ENCODE measurements around the gene CSMD2.

Gene CSMD2

DNA sequence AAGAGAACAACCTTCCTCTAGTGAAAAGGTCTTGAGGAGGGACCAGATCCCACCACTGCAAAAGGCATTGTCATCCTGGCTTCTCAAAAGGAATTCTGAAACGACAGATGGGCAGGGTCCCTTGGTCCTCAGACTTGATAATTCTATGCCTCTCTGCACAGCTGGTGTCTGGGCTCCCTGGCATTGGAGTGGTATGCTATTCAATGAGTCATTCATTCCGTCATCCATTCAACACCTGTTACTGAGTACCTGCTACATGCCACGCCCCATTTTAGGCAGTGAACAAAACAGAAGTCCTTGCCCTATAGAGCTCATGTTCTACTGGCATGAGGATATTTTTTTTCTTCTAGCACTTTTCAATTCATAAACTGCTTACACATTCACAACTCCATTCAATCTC, 347.0 kb downstream of the CSMD2 start:
- no peak overlapping the region for H3K4me2 ChIP-seq (ENCODE audit: low read depth, low read length, poor library complexity, severe bottlenecking)

GRCh38 chr1:33815061-33815460, 350.0 kb downstream of the CSMD2 start:
- Histone ChIP-seq H3K4me2 (ENCODE audit: low read depth, low read length, poor library complexity, severe bottlenecking) (no peak overlapping the region), H4K20me1 (ENCODE audit: low read depth, low read length) (no peaks in the 10 kb centered on the region), H3K36me3 (ENCODE audit: low read length) (no peaks in the 10 kb centered on the region), H3K9me3 (ENCODE audit: insufficient read depth, low read length) (no peaks in the 10 kb centered on the region), H3K4me3 (ENCODE audit: insufficient read depth, low read length, poor library complexity, severe bottlenecking) (no peak overlapping the region), H3K27me3 (ENCODE audit: low read length) (no peaks in the 10 kb centered on the region), H2AFZ (ENCODE audit: low read depth, low read length, severe bottlenecking) (no peak overlapping the region), H3K79me2 (ENCODE audit: insufficient read depth, low read length) (no peaks in the 10 kb centered on the region), H3K9ac (ENCODE audit: low read length) (no peak overlapping the region), H3K27ac (ENCODE audit: low read depth, low read length) (no peak overlapping the region), H3F3A (ENCODE audit: insufficient read depth) (no peaks in the 10 kb centered on the region), H3K9me2 (replicated peaks; ENCODE audit: insufficient read depth, low read length) (no peaks in the 10 kb centered on the region)
- TF ChIP-seq EZH2phosphoT487 (conservative IDR thresholded peaks at IDR 0.05; ENCODE audit: low read length), result no peak
- no peak for TF ChIP-seq CTCF (IDR thresholded peaks at IDR 0.05; ENCODE audit: insufficient read depth, low read length, poor library complexity, severe bottlenecking)

More for the DNA sequence above, 347.0 kb downstream of the CSMD2 start:
- no peaks in the 10 kb centered on the region for H4K20me1 ChIP-seq (ENCODE audit: low read depth, low read length)
- no peaks in the 10 kb centered on the region for H3K79me2 ChIP-seq (ENCODE audit: insufficient read depth, low read length)
- H3K9me3 ChIP-seq (ENCODE audit: insufficient read depth, low read length), result no peaks in the 10 kb centered on the region
- TF ChIP-seq EZH2phosphoT487 (conservative IDR thresholded peaks at IDR 0.05; ENCODE audit: low read length) (no peak), CTCF (IDR thresholded peaks at IDR 0.05; ENCODE audit: insufficient read depth, low read length, poor library complexity, severe bottlenecking) (no peak)
- H3K27me3 ChIP-seq (ENCODE audit: low read length), result no peaks in the 10 kb centered on the region
- H3K4me3 ChIP-seq (ENCODE audit: insufficient read depth, low read length, poor library complexity, severe bottlenecking), result no peak overlapping the region
- no peak overlapping the region for H2AFZ ChIP-seq (ENCODE audit: low read depth, low read length, severe bottlenecking)
- no peak overlapping the region for H3K9ac ChIP-seq (ENCODE audit: low read length)
- no peaks in the 10 kb centered on the region for H3K9me2 ChIP-seq (replicated peaks; ENCODE audit: insufficient read depth, low read length)
- H3K27ac ChIP-seq (ENCODE audit: low read depth, low read length), result no peak overlapping the region
- no peaks in the 10 kb centered on the region for H3F3A ChIP-seq (ENCODE audit: insufficient read depth)
- no peaks in the 10 kb centered on the region for H3K36me3 ChIP-seq (ENCODE audit: low read length)

- no peak overlapping the region for H3K4me2 ChIP-seq (ENCODE audit: low read depth, low read length, poor library complexity, severe bottlenecking)
- H3K27me3 ChIP-seq (ENCODE audit: low read length), result no peaks in the 10 kb centered on the region
- no peak overlapping the region for H2AFZ ChIP-seq (ENCODE audit: low read depth, low read length, severe bottlenecking)
- H3F3A ChIP-seq (ENCODE audit: insufficient read depth), result no peaks in the 10 kb centered on the region
- H4K20me1 ChIP-seq (ENCODE audit: low read depth, low read length), result no peaks in the 10 kb centered on the region
- H3K79me2 ChIP-seq (ENCODE audit: insufficient read depth, low read length), result no peaks in the 10 kb centered on the region
- no peak overlapping the region for H3K9ac ChIP-seq (ENCODE audit: low read length)
- H3K27ac ChIP-seq (ENCODE audit: low read depth, low read length), result no peak overlapping the region
- no peaks in the 10 kb centered on the region for H3K9me2 ChIP-seq (replicated peaks; ENCODE audit: insufficient read depth, low read length)
- H3K36me3 ChIP-seq (ENCODE audit: low read length), result no peaks in the 10 kb centered on the region
- no peak for TF ChIP-seq CTCF (IDR thresholded peaks at IDR 0.05; ENCODE audit: insufficient read depth, low read length, poor library complexity, severe bottlenecking)
- H3K9me3 ChIP-seq (ENCODE audit: insufficient read depth, low read length), result no peaks in the 10 kb centered on the region
- H3K4me3 ChIP-seq (ENCODE audit: insufficient read depth, low read length, poor library complexity, severe bottlenecking), result no peak overlapping the region
Observed at GRCh38 chr1:33814166-33814565, 350.9 kb downstream of the CSMD2 start.

DNA sequence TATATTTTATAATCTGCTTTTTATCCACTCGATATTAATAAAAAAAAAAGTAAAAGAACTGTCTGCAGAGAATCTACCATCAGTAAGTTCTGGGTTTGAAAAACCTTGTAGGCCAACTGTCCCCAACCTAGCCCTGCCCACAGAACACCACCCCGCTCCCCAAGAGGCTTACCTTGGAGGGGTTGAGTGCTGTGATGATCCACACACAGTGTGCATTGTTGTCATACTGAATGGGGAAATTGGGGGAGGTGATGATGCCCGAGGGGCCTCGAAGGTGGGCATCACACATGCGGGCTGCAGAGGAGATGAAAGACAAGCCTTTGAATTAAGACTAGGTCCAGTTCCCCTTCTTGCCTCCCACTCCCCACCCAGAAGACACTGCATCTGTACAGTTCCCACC, 354.5 kb downstream of the CSMD2 start:
- no peak overlapping the region for H3K4me3 ChIP-seq (ENCODE audit: insufficient read depth, low read length, poor library complexity, severe bottlenecking)
- no peak overlapping the region for H3K9ac ChIP-seq (ENCODE audit: low read length)
- H3K9me3 ChIP-seq (ENCODE audit: insufficient read depth, low read length), result no peaks in the 10 kb centered on the region
- H4K20me1 ChIP-seq (ENCODE audit: low read depth, low read length), result no peaks in the 10 kb centered on the region
- no peaks in the 10 kb centered on the region for H3K79me2 ChIP-seq (ENCODE audit: insufficient read depth, low read length)
- H3K4me2 ChIP-seq (ENCODE audit: low read depth, low read length, poor library complexity, severe bottlenecking), result no peak overlapping the region
- TF ChIP-seq CTCF (IDR thresholded peaks at IDR 0.05; ENCODE audit: insufficient read depth, low read length, poor library complexity, severe bottlenecking), result no peak
- no peak for TF ChIP-seq EZH2phosphoT487 (conservative IDR thresholded peaks at IDR 0.05; ENCODE audit: low read length)
- H3K9me2 ChIP-seq (replicated peaks; ENCODE audit: insufficient read depth, low read length), result no peaks in the 10 kb centered on the region
- H3K27me3 ChIP-seq (ENCODE audit: low read length), result no peaks in the 10 kb centered on the region
- no peaks in the 10 kb centered on the region for H3F3A ChIP-seq (ENCODE audit: insufficient read depth)
- H3K36me3 ChIP-seq (ENCODE audit: low read length), result no peaks in the 10 kb centered on the region
- H3K27ac ChIP-seq (ENCODE audit: low read depth, low read length), result no peak overlapping the region
- no peak overlapping the region for H2AFZ ChIP-seq (ENCODE audit: low read depth, low read length, severe bottlenecking)
